ACC112 (cell line): ENCODE data around the gene UBA1.
A peak's percentile ranks its signal among the peaks of the same experiment; 100 is the strongest.

Source experiments
- H2AFZ ChIP-seq: fragments of 200-600 bp; sonication (generic); one replicate; pipeline ENCODE4 v1.6.0; 2017; ENCODE audit warnings: antibody characterized with exemption, low read length; ENCODE audit not compliant: unreplicated experiment
- H3K27ac ChIP-seq: fragments of 200-600 bp; sonication (generic); 2 replicates; pipeline ENCODE4 v1.5.1; 2014; ENCODE audit warnings: low read depth, mild to moderate bottlenecking, antibody characterized with exemption, low read length, moderate library complexity
- H3K27me3 ChIP-seq: fragments of 200-600 bp; sonication (generic); 2 replicates; pipeline ENCODE4 v1.6.1; 2014; ENCODE audit warnings: mild to moderate bottlenecking, antibody characterized with exemption, low read length, moderate library complexity, mixed read lengths; ENCODE audit not compliant: insufficient read depth
- H3K36me3 ChIP-seq: fragments of 200-600 bp; sonication (generic); 2 replicates; pipeline ENCODE4 v1.6.1; 2016; ENCODE audit warnings: mild to moderate bottlenecking, antibody characterized with exemption, low read length, moderate library complexity, mixed read lengths; ENCODE audit not compliant: insufficient read depth
- H3K4me1 ChIP-seq: fragments of 200-600 bp; sonication (generic); one replicate; pipeline ENCODE4 v1.6.1; 2016; ENCODE audit warnings: low read length, mixed read lengths; ENCODE audit not compliant: insufficient read depth, unreplicated experiment, control insufficient read depth
- H3K4me3 ChIP-seq: fragments of 200-600 bp; sonication (generic); 2 replicates; pipeline ENCODE4 v1.5.1; 2014; ENCODE audit warnings: mild to moderate bottlenecking, low read depth, low read length
- H3K79me2 ChIP-seq: fragments of 200-600 bp; sonication (generic); one replicate; pipeline ENCODE4 v1.6.0; 2016; ENCODE audit warnings: low read length; ENCODE audit not compliant: control insufficient read depth, unreplicated experiment, insufficient read depth

Gene UBA1

GRCh38 chrX:47190445-47191269 lies 3.0 kb upstream of the UBA1 start:
- H3K27me3 ChIP-seq: no peaks in the 10 kb centered on the region
- H3K36me3 ChIP-seq: no peaks in the 10 kb centered on the region
- peaks cover 30% of the 10 kb centered on the region for H3K79me2 ChIP-seq
- no peak overlapping the region for H3K27ac ChIP-seq
- H3K4me3 ChIP-seq: peak overlapping the region; percentile 87
- peaks cover 7% of the 10 kb centered on the region for H3K4me1 ChIP-seq
- peak overlapping the region; percentile 22 for H2AFZ ChIP-seq

GRCh38 chrX:47191331-47191730 lies 2.3 kb upstream of the UBA1 start:
- Histone ChIP-seq H3K79me2 (peaks cover 37% of the 10 kb centered on the region), H3K4me3 (peak overlapping the region; percentile 87), H3K4me1 (peaks cover 13% of the 10 kb centered on the region), H3K27me3 (no peaks in the 10 kb centered on the region), H2AFZ (peak overlapping the region; percentile 22), H3K36me3 (no peaks in the 10 kb centered on the region), H3K27ac (no peak overlapping the region)

- Histone ChIP-seq H3K27me3 (no peaks in the 10 kb centered on the region), H3K4me1 (peaks cover 19% of the 10 kb centered on the region), H3K27ac (no peak overlapping the region), H3K79me2 (peaks cover 43% of the 10 kb centered on the region), H3K36me3 (no peaks in the 10 kb centered on the region), H3K4me3 (peak overlapping the region; percentile 87), H2AFZ (peak overlapping the region; percentile 25)
Observed at GRCh38 chrX:47191806-47192401, 1.7 kb upstream of the UBA1 start.

- peaks cover 65% of the 10 kb centered on the region for H3K79me2 ChIP-seq
- H3K36me3 ChIP-seq: no peaks in the 10 kb centered on the region; the same call in 1 of the 2 replicates
- H3K4me1 ChIP-seq: peaks cover 29% of the 10 kb centered on the region
- H3K4me3 ChIP-seq: peak overlapping the region; percentile 89
- H2AFZ ChIP-seq: no peak overlapping the region
- H3K27me3 ChIP-seq: no peaks in the 10 kb centered on the region
- H3K27ac ChIP-seq: peak overlapping the region; percentile 89
Observed at GRCh38 chrX:47194194-47194787, 662 bp downstream of the UBA1 start.

- peak overlapping the region; percentile 89 for H3K4me3 ChIP-seq
- H3K27me3 ChIP-seq: no peaks in the 10 kb centered on the region
- H3K4me1 ChIP-seq: peaks cover 33% of the 10 kb centered on the region
- peaks cover 69% of the 10 kb centered on the region for H3K79me2 ChIP-seq
- H3K36me3 ChIP-seq: peaks cover 6% of the 10 kb centered on the region; the same call in 1 of the 2 replicates
- no peak overlapping the region for H2AFZ ChIP-seq
- no peak overlapping the region for H3K27ac ChIP-seq
Observed at GRCh38 chrX:47196098-47196497, 2.5 kb downstream of the UBA1 start.

- no peak overlapping the region for H3K27ac ChIP-seq
- peak overlapping the region; percentile 12; the same call in 1 of the 2 replicates for H3K4me3 ChIP-seq
- H3K79me2 ChIP-seq: peaks cover 67% of the 10 kb centered on the region
- H3K36me3 ChIP-seq: peaks cover 16% of the 10 kb centered on the region; the same call in 1 of the 2 replicates
- H2AFZ ChIP-seq: no peak overlapping the region
- no peaks in the 10 kb centered on the region for H3K27me3 ChIP-seq
- peaks cover 33% of the 10 kb centered on the region for H3K4me1 ChIP-seq
Observed at GRCh38 chrX:47197526-47197925, 3.9 kb downstream of the UBA1 start.

- H3K4me3 ChIP-seq: no peak overlapping the region
- no peak overlapping the region for H3K27ac ChIP-seq
- no peaks in the 10 kb centered on the region for H3K27me3 ChIP-seq
- peaks cover 17% of the 10 kb centered on the region; the same call in 1 of the 2 replicates for H3K36me3 ChIP-seq
- H3K4me1 ChIP-seq: peaks cover 31% of the 10 kb centered on the region
- H3K79me2 ChIP-seq: peaks cover 67% of the 10 kb centered on the region
- H2AFZ ChIP-seq: no peak overlapping the region
Observed at GRCh38 chrX:47198026-47198686, 4.5 kb downstream of the UBA1 start.

GRCh38 chrX:47198687-47199080 lies 5.1 kb downstream of the UBA1 start:
- no peak overlapping the region for H3K4me3 ChIP-seq
- peaks cover 20% of the 10 kb centered on the region; the same call in 1 of the 2 replicates for H3K36me3 ChIP-seq
- peaks cover 67% of the 10 kb centered on the region for H3K79me2 ChIP-seq
- H3K27me3 ChIP-seq: no peaks in the 10 kb centered on the region
- H2AFZ ChIP-seq: no peak overlapping the region
- no peak overlapping the region for H3K27ac ChIP-seq
- H3K4me1 ChIP-seq: peaks cover 30% of the 10 kb centered on the region

GRCh38 chrX:47199286-47199685 lies 5.7 kb downstream of the UBA1 start:
- Histone ChIP-seq H3K4me3 (no peak overlapping the region), H3K27ac (no peak overlapping the region), H3K79me2 (peaks cover 61% of the 10 kb centered on the region), H3K27me3 (no peaks in the 10 kb centered on the region), H3K36me3 (peaks cover 20% of the 10 kb centered on the region; the same call in 1 of the 2 replicates), H3K4me1 (peaks cover 30% of the 10 kb centered on the region), H2AFZ (no peak overlapping the region)

GRCh38 chrX:47200385-47201150 lies 6.9 kb downstream of the UBA1 start:
- Histone ChIP-seq H3K36me3 (peaks cover 20% of the 10 kb centered on the region; the same call in 1 of the 2 replicates), H3K79me2 (peaks cover 53% of the 10 kb centered on the region), H3K4me3 (no peak overlapping the region), H3K27ac (no peak overlapping the region), H2AFZ (no peak overlapping the region), H3K4me1 (peaks cover 27% of the 10 kb centered on the region), H3K27me3 (no peaks in the 10 kb centered on the region)
